ENCODE data around the gene WNK4. TPM values are rescaled to one million over a fixed set of nuclear protein-coding genes. Genes with fewer than 3 reads are reported as not detected.

The WNK4 gene
- total RNA-seq, 2 donors from 2014 or later, result 0.08 TPM; not detected in 1

DNA sequence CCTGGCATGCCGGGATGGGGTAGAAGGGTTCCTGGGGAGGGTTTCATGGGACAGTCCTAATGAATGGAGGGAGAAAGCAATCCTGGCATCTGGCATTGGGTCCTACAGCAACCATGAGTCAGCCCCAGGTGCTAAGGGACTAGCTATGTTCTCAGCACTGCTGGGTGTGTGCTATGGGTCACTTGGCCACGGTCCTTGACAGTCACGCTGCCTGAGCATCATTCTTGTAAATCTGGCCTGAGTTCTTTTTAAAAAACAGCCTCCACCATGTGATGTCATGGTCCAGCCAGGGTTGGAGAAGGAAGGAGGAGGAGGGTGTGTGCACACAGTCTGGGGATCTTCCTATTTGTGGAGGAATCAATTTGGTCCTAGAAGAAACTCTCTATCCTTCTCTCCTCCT, 25.6 kb upstream of the WNK4 start:
- Histone ChIP-seq H3K36me3 (no peaks in the 10 kb centered on the region), H3K27ac (peak overlapping the region in 1 of 2 donors; percentile 31), H3K9me3 (no peaks in the 10 kb centered on the region), H3K27me3 (no peaks in the 10 kb centered on the region), H3K4me3 (no peak overlapping the region), H3K4me1 (peaks cover 0 to 19% of the 10 kb centered on the region in 2 donors)
- DNase-seq (ENCODE audit: low spot score), result peak; percentile 90
- TF ChIP-seq, protein P1, sequence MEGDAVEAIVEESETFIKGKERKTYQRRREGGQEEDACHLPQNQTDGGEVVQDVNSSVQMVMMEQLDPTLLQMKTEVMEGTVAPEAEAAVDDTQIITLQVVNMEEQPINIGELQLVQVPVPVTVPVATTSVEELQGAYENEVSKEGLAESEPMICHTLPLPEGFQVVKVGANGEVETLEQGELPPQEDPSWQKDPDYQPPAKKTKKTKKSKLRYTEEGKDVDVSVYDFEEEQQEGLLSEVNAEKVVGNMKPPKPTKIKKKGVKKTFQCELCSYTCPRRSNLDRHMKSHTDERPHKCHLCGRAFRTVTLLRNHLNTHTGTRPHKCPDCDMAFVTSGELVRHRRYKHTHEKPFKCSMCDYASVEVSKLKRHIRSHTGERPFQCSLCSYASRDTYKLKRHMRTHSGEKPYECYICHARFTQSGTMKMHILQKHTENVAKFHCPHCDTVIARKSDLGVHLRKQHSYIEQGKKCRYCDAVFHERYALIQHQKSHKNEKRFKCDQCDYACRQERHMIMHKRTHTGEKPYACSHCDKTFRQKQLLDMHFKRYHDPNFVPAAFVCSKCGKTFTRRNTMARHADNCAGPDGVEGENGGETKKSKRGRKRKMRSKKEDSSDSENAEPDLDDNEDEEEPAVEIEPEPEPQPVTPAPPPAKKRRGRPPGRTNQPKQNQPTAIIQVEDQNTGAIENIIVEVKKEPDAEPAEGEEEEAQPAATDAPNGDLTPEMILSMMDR (IDR thresholded peaks at IDR 0.05), result no peak

DNA sequence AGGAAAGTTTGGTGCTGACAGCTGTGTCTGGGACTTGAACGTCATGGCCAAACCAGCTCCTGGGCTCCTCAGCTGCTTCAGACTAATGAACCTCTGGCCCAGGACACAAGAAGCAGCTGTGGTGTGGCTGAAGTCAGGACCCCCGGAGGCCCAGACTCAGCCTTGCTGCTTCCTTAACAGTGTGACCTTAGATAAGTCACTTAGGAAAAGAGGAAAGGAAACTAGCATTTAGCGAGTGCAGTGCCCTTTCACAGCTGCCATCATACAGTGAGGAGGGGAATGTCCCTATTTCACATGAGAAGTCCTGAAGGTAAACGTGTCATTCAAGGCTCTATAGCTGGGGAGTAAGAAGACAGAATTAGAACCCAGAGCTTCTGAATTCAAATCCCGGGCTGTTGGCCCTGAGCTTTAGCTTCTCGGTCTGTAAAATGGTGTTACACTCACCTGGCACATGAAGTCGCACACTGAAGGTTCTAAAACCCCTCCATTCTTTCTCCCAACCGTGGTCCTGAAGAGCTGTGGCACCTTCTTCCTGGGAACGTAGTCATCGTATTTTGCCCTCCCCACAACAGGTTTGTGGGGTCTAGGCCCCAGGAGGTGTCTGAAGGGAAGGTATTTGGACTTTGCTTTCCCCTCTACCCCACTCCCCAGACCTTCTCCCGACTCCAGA, 20.3 kb upstream of the WNK4 start:
- Histone ChIP-seq H3K4me1 (peaks cover 0 to 28% of the 10 kb centered on the region in 2 donors), H3K9me3 (no peaks in the 10 kb centered on the region)
- DNase-seq (ENCODE audit: low spot score), result no peak

GRCh38 chr17:42760652-42761581, 19.5 kb upstream of the WNK4 start, which contains the start of gene RAMP2:
Gene RAMP2 (plus strand): TSS chr17:42761227. CDS start chr17:42761262, 35 bp downstream.
- Histone ChIP-seq H3K4me3 (peak within 1 kb of the TSS; percentile 52 to 57), H3K4me1 (peaks cover 0 to 28% of the 10 kb centered on the region in 2 donors), H3K27me3 (no peaks in the 10 kb centered on the region), H3K9me3 (no peaks in the 10 kb centered on the region), H3K27ac (peak within 1 kb of the TSS; percentile 65 to 78), H3K36me3 (no peaks in the 10 kb centered on the region)
- TF ChIP-seq, protein P1 (IDR thresholded peaks at IDR 0.05), result no peak
- DNase-seq (ENCODE audit: low spot score), result no peak

More for the DNA sequence above, 20.3 kb upstream of the WNK4 start:
- H3K36me3 ChIP-seq, result no peaks in the 10 kb centered on the region
- peak overlapping the region; percentile 9 to 57 for H3K4me3 ChIP-seq
- TF ChIP-seq, protein P1 (IDR thresholded peaks at IDR 0.05), result no peak
- H3K27me3 ChIP-seq, result no peaks in the 10 kb centered on the region
- peak overlapping the region; percentile 65 to 78 for H3K27ac ChIP-seq

- Histone ChIP-seq H3K4me3 (peak overlapping the region; percentile 52 to 57), H3K27ac (peak overlapping the region; percentile 65 to 78), H3K27me3 (no peaks in the 10 kb centered on the region), H3K36me3 (no peaks in the 10 kb centered on the region), H3K4me1 (peaks cover 0 to 28% of the 10 kb centered on the region in 2 donors), H3K9me3 (no peaks in the 10 kb centered on the region)
- TF ChIP-seq, protein P1 (IDR thresholded peaks at IDR 0.05), result no peak
- DNase-seq (ENCODE audit: low spot score), result no peak
Measured at GRCh38 chr17:42761638-42762037, 18.8 kb upstream of the WNK4 start.

- Histone ChIP-seq H3K36me3 (no peaks in the 10 kb centered on the region), H3K27ac (no peak overlapping the region), H3K9me3 (no peaks in the 10 kb centered on the region), H3K27me3 (no peaks in the 10 kb centered on the region), H3K4me3 (no peak overlapping the region), H3K4me1 (peaks cover 0 to 19% of the 10 kb centered on the region in 2 donors)
- TF ChIP-seq, protein P1 (IDR thresholded peaks at IDR 0.05), result no peak
- DNase-seq (ENCODE audit: low spot score), result no peak
Measured at GRCh38 chr17:42766124-42766523, 14.3 kb upstream of the WNK4 start.

All from right atrium auricular region (tissue), 2 donors.